Lung microvascular endothelial cell (primary cell): Measurements from ENCODE around the gene TXNRD1. TPM values are rescaled to one million over a fixed set of nuclear protein-coding genes. Genes with fewer than 3 reads are reported as not detected.
"Not testable (repeated sequence)": the region's sequence is repeated elsewhere in the genome, so short reads cannot be mapped to it uniquely, and the experiment has no call there.

Experiments used
- DNase-seq, 2 donors: peaks; one replicate each; pipeline versions ENCODE4 v3.0.0 to v3.0.0-alpha.2; 2010; ENCODE audit warnings: low read depth in 2 of 2
- total RNA-seq: library from RNA; depleted of rRNA; stranded (reverse); fragments of >200 nt; gene quantifications from 2 replicates; pipeline ENCODE4 v1.2.1, GENCODE V29; 2014

Gene TXNRD1
- total RNA-seq, 1 donor from 2014 or later: 293 TPM

- no peak for DNase-seq
These were observed 154.1 kb downstream of the TXNRD1 start for GRCh38 chr12:104369708-104370107.

DNA sequence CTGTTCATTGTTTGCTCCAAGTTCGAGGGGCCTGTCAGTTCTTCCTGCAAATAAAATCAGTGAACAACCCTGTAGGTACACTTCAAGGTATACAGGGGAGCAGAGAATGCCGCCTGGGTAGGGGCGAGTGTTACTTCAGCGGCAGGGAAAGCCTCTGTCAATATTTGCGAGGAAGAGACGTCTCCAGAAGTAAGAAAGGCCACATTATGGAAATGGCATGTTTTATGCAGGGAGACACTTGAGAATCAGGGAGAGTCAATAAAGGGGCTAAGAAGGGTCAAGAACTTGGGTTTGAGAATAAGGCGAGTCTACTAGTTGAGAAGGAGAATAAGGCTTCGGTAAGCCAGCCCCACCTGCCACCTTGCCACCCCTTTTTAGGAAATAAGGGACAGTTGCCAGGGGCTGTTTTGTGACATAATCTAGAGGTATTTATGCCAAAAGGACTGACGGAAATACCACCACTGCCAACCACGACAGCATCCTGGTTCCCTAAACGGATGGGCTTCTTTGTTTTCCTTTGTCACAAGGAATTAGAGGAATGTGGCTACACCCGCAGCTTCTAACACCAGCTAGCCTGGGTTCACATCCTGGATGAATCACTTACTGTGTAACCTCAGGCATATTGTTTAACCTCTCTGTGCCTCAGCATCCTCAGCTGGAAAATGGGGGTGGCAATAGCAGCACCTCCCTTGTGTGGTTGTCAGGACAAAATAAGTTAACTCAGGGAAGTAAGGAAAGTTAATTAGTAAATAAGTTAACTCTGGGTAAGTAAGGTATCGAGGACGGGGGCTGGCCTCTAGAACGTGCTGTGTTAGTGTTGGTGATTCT lies 155.7 kb downstream of the TXNRD1 start:
- peak; percentile 69 to 77 for DNase-seq

DNA sequence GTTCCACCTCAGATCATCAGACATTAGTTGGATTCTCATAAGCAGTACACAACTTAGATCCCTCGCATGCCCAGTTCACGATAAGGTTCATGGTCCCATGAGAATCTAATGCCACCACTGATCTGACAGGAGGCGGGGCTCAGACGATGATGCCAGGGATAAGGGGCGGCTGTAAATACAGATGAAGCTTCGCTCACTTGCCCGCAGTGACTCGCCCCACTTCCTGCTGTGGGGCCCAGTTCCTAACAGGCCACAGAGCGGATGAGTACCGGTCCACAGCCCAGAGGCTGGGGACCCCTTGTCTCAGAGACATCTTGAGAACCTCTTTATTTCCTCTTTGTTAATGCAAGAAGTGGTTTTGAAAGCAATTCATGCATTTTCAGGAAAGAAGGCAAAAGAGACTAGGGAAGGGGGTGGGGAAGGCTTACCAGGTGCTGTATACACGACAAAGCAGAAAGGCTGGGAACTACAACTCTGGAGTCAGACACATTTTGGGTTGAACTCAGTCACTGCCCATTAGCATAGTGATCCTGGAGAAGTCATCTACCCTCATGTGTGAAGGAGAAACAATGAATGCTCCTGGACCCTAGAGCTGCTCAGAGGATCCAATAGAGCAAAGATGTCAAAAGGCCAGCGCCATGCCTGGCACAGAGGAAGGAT lies 156.6 kb downstream of the TXNRD1 start:
- peak in 1 of 2 donors; percentile 40 for DNase-seq

DNA sequence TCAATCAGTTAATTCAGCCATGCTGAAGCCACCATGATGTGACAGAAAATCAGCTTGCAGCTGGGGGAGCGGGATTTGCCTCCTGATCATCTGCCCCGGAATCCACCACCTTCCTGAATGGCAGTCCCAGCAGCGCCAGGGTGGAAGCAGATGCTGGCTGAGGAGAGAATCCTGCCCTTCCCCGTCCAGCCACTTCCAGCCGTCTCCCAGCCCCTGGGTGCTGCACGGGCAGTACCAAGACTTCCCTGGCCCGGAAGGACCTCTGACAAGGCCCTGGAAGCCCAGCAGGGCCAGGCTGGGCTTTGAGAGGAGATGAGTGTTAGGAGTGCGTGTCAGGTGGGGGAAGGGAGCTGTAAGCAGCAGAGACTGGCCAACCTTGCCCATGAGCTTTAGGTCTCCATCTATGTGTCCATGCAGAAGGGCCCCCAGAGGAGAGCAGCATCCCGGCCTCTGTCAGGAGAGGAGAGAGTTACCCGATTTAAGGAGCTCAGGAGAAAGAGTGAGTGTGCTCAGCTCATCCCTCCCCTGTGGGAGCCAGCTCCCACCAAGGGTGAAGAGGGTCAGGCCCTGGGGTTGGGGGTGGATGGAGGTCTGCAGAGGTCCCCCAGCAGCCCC lies 157.2 kb downstream of the TXNRD1 start:
- DNase-seq: no peak

GRCh38 chr12:104374071-104374470 lies 158.5 kb downstream of the TXNRD1 start:
- DNase-seq: no peak

- no peak for DNase-seq
These were observed 159.2 kb downstream of the TXNRD1 start for GRCh38 chr12:104374806-104375205.

DNA sequence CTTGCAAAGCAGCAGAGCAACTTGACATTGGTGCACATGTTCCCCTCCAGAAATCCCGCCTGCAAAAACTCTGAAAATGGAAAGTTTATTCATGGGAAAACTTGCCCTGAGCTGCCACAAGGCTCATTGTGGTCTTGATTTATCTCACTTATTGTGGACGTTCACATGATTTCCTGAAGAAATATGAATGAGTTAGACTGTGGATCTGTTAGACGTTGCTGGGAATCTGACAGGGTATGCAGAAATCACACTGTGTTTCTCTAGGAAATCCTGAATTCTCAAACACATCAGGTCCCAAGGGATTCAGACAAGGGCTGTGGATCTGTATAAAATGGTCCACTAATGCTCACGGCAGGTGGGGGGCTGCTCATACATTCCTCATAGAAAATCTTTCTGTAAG lies 160.2 kb downstream of the TXNRD1 start:
- no peak for DNase-seq

- no peak for DNase-seq
These were observed 161.3 kb downstream of the TXNRD1 start for GRCh38 chr12:104376650-104377513.

DNA sequence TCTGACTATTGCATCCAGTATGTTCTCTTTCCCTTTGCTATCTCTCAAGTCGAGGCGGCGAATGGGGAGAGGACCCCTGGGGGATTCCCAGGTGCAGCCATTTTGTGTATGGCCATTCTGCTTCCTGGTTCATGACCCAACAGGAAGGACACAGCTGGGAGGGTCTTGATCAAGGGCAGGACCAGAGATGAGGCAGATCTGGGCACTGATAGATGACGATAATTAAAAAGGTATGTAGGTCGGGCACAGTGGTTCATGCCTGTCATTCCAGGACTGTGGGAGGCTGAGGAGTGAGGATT lies 161.9 kb downstream of the TXNRD1 start:
- no peak for DNase-seq

GRCh38 chr12:104378427-104378826 lies 162.8 kb downstream of the TXNRD1 start:
- no peak for DNase-seq

DNA sequence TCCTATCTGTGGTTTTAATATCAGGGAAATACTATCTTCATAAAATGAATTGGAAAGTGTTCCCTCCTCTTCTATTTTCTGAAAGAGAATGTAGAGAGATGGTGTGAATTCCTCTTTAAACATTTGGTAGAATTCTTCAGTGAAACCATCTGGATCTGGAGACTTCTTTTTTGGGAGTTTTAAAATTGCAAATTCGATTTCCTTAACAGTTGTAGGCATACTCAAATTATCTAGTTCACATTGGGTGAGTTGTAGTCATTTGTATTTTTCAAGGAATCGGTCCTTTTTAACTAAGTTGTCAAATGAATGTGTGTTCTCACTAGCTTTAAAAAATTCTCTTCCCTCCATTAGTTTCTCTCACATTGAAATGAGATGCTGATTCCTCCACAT lies 165.8 kb downstream of the TXNRD1 start:
- no peak for DNase-seq

DNA sequence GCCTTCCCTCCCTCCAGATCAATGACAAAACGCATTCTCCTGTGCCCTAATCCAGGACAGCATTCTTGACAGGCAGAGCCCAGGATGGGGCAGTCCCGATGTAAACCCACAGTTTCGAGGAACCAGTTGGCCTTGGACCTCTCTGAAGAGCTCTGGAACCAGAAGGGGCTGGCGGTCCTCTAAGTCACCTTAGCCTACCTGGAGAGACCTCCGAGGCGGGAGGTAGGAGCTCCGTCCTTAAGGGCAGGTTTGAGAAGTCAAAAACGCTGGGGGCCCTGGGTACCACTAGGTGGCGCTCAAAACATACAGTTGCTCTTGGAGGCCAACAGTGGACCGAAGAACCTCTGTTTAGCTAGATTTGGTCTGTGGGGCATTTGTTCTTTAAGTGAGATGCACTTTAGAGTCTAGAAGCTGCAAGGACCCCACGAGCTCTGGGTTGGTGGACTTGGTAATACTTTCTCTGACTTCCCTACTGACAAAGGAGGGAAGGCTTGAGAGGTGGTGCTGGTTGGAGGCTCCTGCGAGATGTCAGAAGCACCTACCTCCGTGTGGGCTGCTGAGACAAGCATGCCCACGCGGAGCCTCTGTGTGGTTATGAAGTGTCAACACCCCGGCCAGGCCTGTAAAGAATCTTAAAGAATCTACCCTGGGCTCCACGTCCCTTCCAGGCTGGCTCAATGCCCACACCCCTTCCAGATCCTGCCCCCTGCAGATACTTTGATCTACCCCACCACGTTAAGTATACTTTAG lies 166.3 kb downstream of the TXNRD1 start:
- peak; percentile 85 to 86 for DNase-seq

- DNase-seq: no peak
These were observed 168.7 kb downstream of the TXNRD1 start for GRCh38 chr12:104384141-104384880.

DNA sequence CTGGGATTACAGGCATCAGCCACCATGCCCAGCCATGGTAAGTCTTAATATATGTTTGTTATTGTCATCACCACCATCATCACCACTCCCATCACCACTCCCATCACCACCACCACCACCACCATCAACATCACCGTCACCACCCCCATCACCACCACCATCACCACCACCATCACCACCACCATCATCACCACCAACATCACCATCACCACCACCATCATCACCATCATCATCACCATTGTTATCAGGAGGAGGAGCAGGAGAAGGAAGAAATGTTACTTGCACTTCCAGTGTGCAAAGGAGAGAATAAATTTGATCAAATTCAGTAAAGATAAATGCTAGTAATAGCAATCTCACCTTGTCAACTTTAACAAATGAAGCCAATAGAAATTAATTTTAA lies 169.9 kb downstream of the TXNRD1 start:
- DNase-seq: no peak

- no peak for DNase-seq
These were observed 170.9 kb downstream of the TXNRD1 start for GRCh38 chr12:104386461-104386860.

GRCh38 chr12:104387190-104387589 lies 171.6 kb downstream of the TXNRD1 start:
- peak; percentile 34 to 50 for DNase-seq

GRCh38 chr12:104394086-104394485 lies 178.5 kb downstream of the TXNRD1 start:
- not testable (repeated sequence) for DNase-seq
